A549 (cell line): Measurements from ENCODE around the gene THSD7A. TPM values are rescaled to one million over a fixed set of nuclear protein-coding genes. Genes with fewer than 3 reads are reported as not detected.
A peak's percentile ranks its signal among the peaks of the same experiment; 100 is the strongest.

Experiments used
- ATAC-seq, 2 experiments: fragments of 200-7000 bp in 1 of 2; fragments of >200 bp in 1 of 2; cut with Nextera tagmentation in 1 of 2; cut with Tn5 transposase in 1 of 2; 3 replicates each; pipeline versions ENCODE4 v1.8.0 to v1.9.1; 2018 to 2020; ENCODE audit warnings: mild to moderate bottlenecking in 1 of 2, moderate library complexity in 1 of 2
- CTCF ChIA-PET: fragments of 300-600 bp; sonication (Branson Sonifier 250); formaldehyde crosslinking; extraction: SDS; loops from one replicate; lab custom pipeline; 2021; ENCODE audit warnings: antibody characterized with exemption, inconsistent platforms; lab: Yijun Ruan, JAX
- POLR2A ChIA-PET: fragments of 350-600 bp; formaldehyde crosslinking; extraction: SDS; loops from one replicate; lab custom pipeline; 2021; ENCODE audit warnings: antibody characterized with exemption, inconsistent platforms; lab: Yijun Ruan, JAX
- DNase-seq, 2 experiments: peaks; one replicate each; pipeline versions ENCODE4 v3.0.0 to v3.0.0-alpha.2; 2011 to 2016; ENCODE audit warnings: low read depth in 1 of 2, low spot score in 1 of 2
- FAIRE-seq: peaks from 2 replicates; lab custom pipeline; 2011; peaks lifted over from hg19 to GRCh38; lab: Jason Lieb, UNC
- H3K27ac ChIP-seq, 2 experiments: fragments of >200 bp; sonication (Bioruptor Twin); formaldehyde crosslinking; 3 replicates each; pipeline ENCODE4 v1.5.1; 2016 to 2017
- H3K4me1 ChIP-seq: fragments of >200 bp; sonication (Bioruptor Twin); formaldehyde crosslinking; 3 replicates; pipeline ENCODE4 v1.6.1; 2016
- H3K4me2 ChIP-seq: fragments of >200 bp; sonication (Bioruptor Twin); formaldehyde crosslinking; 3 replicates; pipeline ENCODE4 v1.6.1; 2016
- H3K4me3 ChIP-seq: fragments of >200 bp; sonication (Bioruptor Twin); formaldehyde crosslinking; 3 replicates; pipeline ENCODE4 v1.5.1; 2016
- H3K9me3 ChIP-seq: fragments of >200 bp; sonication (Bioruptor Twin); formaldehyde crosslinking; 3 replicates; pipeline ENCODE4 v1.6.1; 2016
- BHLHE40 ChIP-seq: IDR thresholded peaks from 2 replicates; pipeline ENCODE4 v1.6.1; 2012; ENCODE audit warnings: low read depth, low read length, inconsistent platforms
- CEBPB ChIP-seq, 2 experiments: fragments of >200 bp in 1 of 2; sonication (Bioruptor Twin) in 1 of 2; formaldehyde crosslinking in 1 of 2; IDR thresholded peaks; 2 replicates each; pipeline ENCODE4 v1.6.1; 2012 to 2016
- CHD2 ChIP-seq: fragments of 150-350 bp; IDR thresholded peaks from 2 replicates; pipeline ENCODE4 v1.6.1; 2014; ENCODE audit warnings: low read length; ENCODE audit not compliant: partially characterized antibody
- EP300 ChIP-seq, 2 experiments: fragments of >200 bp; sonication (Bioruptor Twin); formaldehyde crosslinking; IDR thresholded peaks; 2 replicates in 1 of 2; 3 replicates in 1 of 2; pipeline ENCODE4 v1.6.1; 2016 to 2017
- FOSL2 ChIP-seq, 2 experiments: fragments of 450-650 bp in 1 of 2; fragments of >200 bp in 1 of 2; sonication (Bioruptor Twin) in 1 of 2; formaldehyde crosslinking; IDR thresholded peaks; 2 replicates each; pipeline versions ENCODE4 v1.5.0 to v1.6.1; 2016 to 2020; ENCODE audit warnings: mild to moderate bottlenecking in 1 of 2, moderate library complexity in 1 of 2
- GATA3 ChIP-seq: IDR thresholded peaks from 2 replicates; pipeline ENCODE4 v1.6.1; 2012; ENCODE audit warnings: borderline replicate concordance
- HDAC2 ChIP-seq: fragments of 200-600 bp; sonication (generic); IDR thresholded peaks from 2 replicates; pipeline ENCODE4 v1.6.1; 2016
- JUNB ChIP-seq: fragments of >200 bp; sonication (Bioruptor Twin); formaldehyde crosslinking; IDR thresholded peaks from 2 replicates; pipeline ENCODE4 v1.6.1; 2016
- MAX ChIP-seq: IDR thresholded peaks from 2 replicates; pipeline ENCODE4 v1.6.1; 2012
- SREBF2 ChIP-seq: fragments of 450-650 bp; IDR thresholded peaks from 2 replicates; pipeline ENCODE4 v1.6.1; 2014; ENCODE audit warnings: mild to moderate bottlenecking, moderate library complexity
- ZSCAN20 ChIP-seq: fragments of 250-450 bp; sonication (Bioruptor Pico); IDR thresholded peaks from 2 replicates; pipeline ENCODE4 v1.8.0; 2022; ENCODE audit warnings: mild to moderate bottlenecking, moderate library complexity
- WGBS: methylation state at CpG from one replicate; pipeline ENCODE4 v1.1.6; 2017; ENCODE audit errors: missing lambda C conversion rate; 5-methylcytosine and 5-hydroxymethylcytosine counted together
- polyA plus RNA-seq, 4 experiments: library from polyadenylated mRNA; depleted of rRNA in 3 of 4; stranded (reverse); fragments of >200 nt; fragmentation: RNase III in 1 of 4; extraction: RNeasy Plus Mini Kit Qiagen cat#74134 plus additional on column Dnase treatment in 1 of 4; gene quantifications; 2 replicates in 3 of 4; 3 replicates in 1 of 4; pipeline ENCODE4 v1.2.3, GENCODE V29; 2011 to 2017
- TF ChIP-seq, protein P1 (sequence below): fragments of 200-600 bp; sonication (generic); IDR thresholded peaks from 2 replicates; pipeline ENCODE4 v1.6.1; 2016; ENCODE audit warnings: antibody characterized with exemption, mild to moderate bottlenecking, moderate library complexity

The THSD7A gene
- polyA plus RNA-seq, 2 of the 4 experiments (the other 2 are of a cell fraction) = 5.7 to 11.8 TPM

DNA sequence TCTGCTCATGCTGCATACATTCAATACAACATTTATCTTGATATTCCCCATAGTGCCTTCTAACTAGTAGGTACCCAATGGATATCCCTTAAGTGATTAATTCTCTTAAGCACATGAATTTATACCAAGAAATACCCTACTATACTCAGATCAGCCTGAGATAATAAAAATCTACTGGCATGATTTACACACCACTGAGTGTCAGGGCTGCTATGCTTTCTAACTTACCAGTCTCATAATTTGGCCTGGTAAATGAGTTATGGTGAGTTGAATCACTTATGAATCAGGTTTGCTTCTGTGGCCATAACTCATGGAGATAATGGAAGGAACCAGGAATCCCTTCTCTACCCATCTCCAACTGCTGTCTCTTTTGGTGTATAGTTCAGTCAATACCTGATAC, 122.8 kb downstream of the THSD7A start:
- TF ChIP-seq CHD2 = no peak
- no peak for TF ChIP-seq SREBF2
- TF ChIP-seq HDAC2 = no peak
- TF ChIP-seq FOSL2 (IDR thresholded peaks at IDR 0.05) = no peak
- 0 out of 2 replicates have a peak, but pooled peaks have one; percentile 13 for TF ChIP-seq FOSL2 (CRISPR knock-in tag; IDR thresholded peaks at IDR 0.05)
- H3K4me2 ChIP-seq = peak overlapping the region; percentile 82
- H3K27ac ChIP-seq = peak overlapping the region; percentile 63 to 70
- FAIRE-seq (peak; percentile 51), ATAC-seq (peak in 1 of 2 experiments; percentile 28; a peak in 3 of 6 replicates), DNase-seq (no peak)
- ChIA-PET POLR2A (no interaction called here), CTCF (no interaction called here)
- H3K4me1 ChIP-seq = peaks cover 86% of the 10 kb centered on the region
- H3K9me3 ChIP-seq = no peaks in the 10 kb centered on the region
- H3K4me3 ChIP-seq = no peak overlapping the region

- Histone ChIP-seq H3K4me3 (no peak overlapping the region), H3K9me3 (no peaks in the 10 kb centered on the region), H3K27ac (peak overlapping the region; percentile 63 to 80), H3K4me1 (peaks cover 78% of the 10 kb centered on the region), H3K4me2 (peak overlapping the region; percentile 82)
- ChIA-PET POLR2A (no interaction called here), CTCF (no interaction called here)
- ATAC-seq (peak in 1 of 2 experiments; percentile 59; a peak in 3 of 6 replicates), DNase-seq (no peak), FAIRE-seq (no peak)
- TF ChIP-seq FOSL2 (IDR thresholded peaks at IDR 0.05) (no peak), FOSL2 (CRISPR knock-in tag; IDR thresholded peaks at IDR 0.05) (0 out of 2 replicates have a peak, but pooled peaks have one; percentile 15), MAX (no peak)
- 5% methylated on average over 2 of the region's 2 CpGs for WGBS
These were observed 124.3 kb downstream of the THSD7A start for GRCh38 chr7:11707606-11708193.

GRCh38 chr7:11706666-11707605, 125.1 kb downstream of the THSD7A start:
- TF ChIP-seq ZSCAN20 (CRISPR knock-in tag) (no peak), FOSL2 (IDR thresholded peaks at IDR 0.05) (peak; percentile 74), FOSL2 (CRISPR knock-in tag; IDR thresholded peaks at IDR 0.05) (peak; percentile 87), CEBPB (IDR thresholded peaks at IDR 0.05) (peak in 1 of 2 experiments; percentile 55; a peak in 1 of 4 replicates), EP300 (IDR thresholded peaks at IDR 0.05) (no peak), GATA3 (peak; percentile 57; the same call in 1 of the 2 replicates), JUNB (peak; percentile 64), BHLHE40 (no peak)
- TF ChIP-seq, protein P1, sequence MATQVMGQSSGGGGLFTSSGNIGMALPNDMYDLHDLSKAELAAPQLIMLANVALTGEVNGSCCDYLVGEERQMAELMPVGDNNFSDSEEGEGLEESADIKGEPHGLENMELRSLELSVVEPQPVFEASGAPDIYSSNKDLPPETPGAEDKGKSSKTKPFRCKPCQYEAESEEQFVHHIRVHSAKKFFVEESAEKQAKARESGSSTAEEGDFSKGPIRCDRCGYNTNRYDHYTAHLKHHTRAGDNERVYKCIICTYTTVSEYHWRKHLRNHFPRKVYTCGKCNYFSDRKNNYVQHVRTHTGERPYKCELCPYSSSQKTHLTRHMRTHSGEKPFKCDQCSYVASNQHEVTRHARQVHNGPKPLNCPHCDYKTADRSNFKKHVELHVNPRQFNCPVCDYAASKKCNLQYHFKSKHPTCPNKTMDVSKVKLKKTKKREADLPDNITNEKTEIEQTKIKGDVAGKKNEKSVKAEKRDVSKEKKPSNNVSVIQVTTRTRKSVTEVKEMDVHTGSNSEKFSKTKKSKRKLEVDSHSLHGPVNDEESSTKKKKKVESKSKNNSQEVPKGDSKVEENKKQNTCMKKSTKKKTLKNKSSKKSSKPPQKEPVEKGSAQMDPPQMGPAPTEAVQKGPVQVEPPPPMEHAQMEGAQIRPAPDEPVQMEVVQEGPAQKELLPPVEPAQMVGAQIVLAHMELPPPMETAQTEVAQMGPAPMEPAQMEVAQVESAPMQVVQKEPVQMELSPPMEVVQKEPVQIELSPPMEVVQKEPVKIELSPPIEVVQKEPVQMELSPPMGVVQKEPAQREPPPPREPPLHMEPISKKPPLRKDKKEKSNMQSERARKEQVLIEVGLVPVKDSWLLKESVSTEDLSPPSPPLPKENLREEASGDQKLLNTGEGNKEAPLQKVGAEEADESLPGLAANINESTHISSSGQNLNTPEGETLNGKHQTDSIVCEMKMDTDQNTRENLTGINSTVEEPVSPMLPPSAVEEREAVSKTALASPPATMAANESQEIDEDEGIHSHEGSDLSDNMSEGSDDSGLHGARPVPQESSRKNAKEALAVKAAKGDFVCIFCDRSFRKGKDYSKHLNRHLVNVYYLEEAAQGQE = no peak
- TF ChIP-seq, all 56 proteins: peak for 4
- Histone ChIP-seq H3K4me1 (peaks cover 81% of the 10 kb centered on the region), H3K9me3 (no peaks in the 10 kb centered on the region), H3K4me3 (0 out of 3 replicates have a peak overlapping the region, but pooled peaks have one; percentile 5), H3K27ac (peak overlapping the region; percentile 63 to 80), H3K4me2 (peak overlapping the region; percentile 82)
- CTCF ChIA-PET = interaction anchor here (0.7 kb wide), 1 partner anchor 42 kb away, joined by 4 read pairs; no protein-coding TSS in a partner anchor
- POLR2A ChIA-PET = interaction anchor here (0.6 kb wide), 1 partner anchor 87 kb away, joined by 3 read pairs; no protein-coding TSS in a partner anchor
- FAIRE-seq = peak; percentile 88
- DNase-seq = peak; percentile 3 to 62
- 1% methylated on average over 2 of the region's 2 CpGs for WGBS
- peak; percentile 69 to 83; a peak in 5 of 6 replicates for ATAC-seq
